Activated naive CD4-positive, alpha-beta T cell treated with anti-CD3 and anti-CD28 coated beads, Interleukin-2, amount 50 U/mL, for 24 hours (primary cell): ENCODE results near the gene PMM2.
A peak's percentile ranks its signal among the peaks of the same experiment; 100 is the strongest.

ENCODE experiments used
- H3K27ac Mint-ChIP-seq: one replicate; pipeline ENCODE4 v1.8.0; 2021; ENCODE audit warnings: mild to moderate bottlenecking, mixed read lengths
- H3K27me3 Mint-ChIP-seq: one replicate; pipeline ENCODE4 v1.8.0; 2021; ENCODE audit warnings: mixed read lengths
- H3K36me3 Mint-ChIP-seq: one replicate; pipeline ENCODE4 v1.8.0; 2021; ENCODE audit warnings: mixed read lengths
- H3K4me1 Mint-ChIP-seq: one replicate; pipeline ENCODE4 v1.8.0; 2021; ENCODE audit warnings: mixed read lengths
- H3K4me3 Mint-ChIP-seq: one replicate; pipeline ENCODE4 v1.8.0; 2021; ENCODE audit warnings: mild to moderate bottlenecking, mixed read lengths
- H3K9me3 Mint-ChIP-seq: one replicate; pipeline ENCODE4 v1.8.0; 2021; ENCODE audit warnings: mixed read lengths

Gene PMM2

DNA sequence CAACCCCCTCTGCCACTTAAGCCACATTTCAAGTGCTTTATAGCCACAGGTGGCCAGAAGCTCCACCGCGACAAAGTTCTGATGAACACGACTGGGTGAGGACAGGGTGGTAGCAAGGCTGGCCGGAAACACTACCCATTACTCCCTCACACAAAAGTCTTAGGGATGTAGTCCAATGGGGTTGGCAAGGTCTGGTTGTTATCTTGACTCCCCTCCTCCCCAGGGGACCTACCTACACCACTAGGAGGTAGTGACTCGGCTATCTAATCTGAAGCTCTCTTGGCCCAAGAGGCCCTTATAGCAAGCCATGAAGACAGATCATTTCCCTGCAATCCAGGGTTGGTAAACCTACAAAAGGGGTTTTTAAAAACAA, 92.9 kb downstream of the PMM2 start:
- no peak overlapping the region for H3K27ac Mint-ChIP-seq
- no peaks in the 10 kb centered on the region for H3K27me3 Mint-ChIP-seq
- H3K4me3 Mint-ChIP-seq, result no peak overlapping the region

DNA sequence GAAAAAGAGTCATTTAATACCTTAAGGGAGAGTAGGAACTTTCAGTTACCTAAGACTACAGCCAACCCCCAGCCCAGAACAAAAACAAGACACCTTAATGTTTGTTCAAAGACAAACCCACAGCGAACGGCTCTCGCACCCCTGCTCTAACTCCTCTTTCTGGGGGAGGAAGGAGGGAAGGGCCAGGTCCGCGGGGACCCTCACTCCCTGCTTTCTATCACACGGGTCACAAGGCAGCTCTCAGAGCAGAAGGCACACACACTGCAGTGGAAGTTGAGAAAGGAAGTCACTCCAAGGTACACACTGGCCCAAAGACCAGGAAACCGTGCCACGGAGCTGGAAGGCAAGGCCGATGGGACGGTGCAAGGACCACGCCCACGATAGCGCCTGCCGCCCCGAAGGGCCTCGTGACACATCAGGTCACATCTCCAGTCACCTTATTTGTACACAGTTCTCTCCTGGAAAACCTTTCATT, 94.5 kb downstream of the PMM2 start:
- Mint-ChIP-seq H3K4me1 (no peaks in the 10 kb centered on the region), H3K4me3 (no peak overlapping the region), H3K36me3 (peaks cover 8% of the 10 kb centered on the region), H3K27me3 (no peaks in the 10 kb centered on the region), H3K9me3 (no peaks in the 10 kb centered on the region), H3K27ac (no peak overlapping the region)

More for the DNA sequence above, 92.9 kb downstream of the PMM2 start:
- H3K36me3 Mint-ChIP-seq, result peaks cover 8% of the 10 kb centered on the region
- no peaks in the 10 kb centered on the region for H3K9me3 Mint-ChIP-seq
- peaks cover 9% of the 10 kb centered on the region for H3K4me1 Mint-ChIP-seq

DNA sequence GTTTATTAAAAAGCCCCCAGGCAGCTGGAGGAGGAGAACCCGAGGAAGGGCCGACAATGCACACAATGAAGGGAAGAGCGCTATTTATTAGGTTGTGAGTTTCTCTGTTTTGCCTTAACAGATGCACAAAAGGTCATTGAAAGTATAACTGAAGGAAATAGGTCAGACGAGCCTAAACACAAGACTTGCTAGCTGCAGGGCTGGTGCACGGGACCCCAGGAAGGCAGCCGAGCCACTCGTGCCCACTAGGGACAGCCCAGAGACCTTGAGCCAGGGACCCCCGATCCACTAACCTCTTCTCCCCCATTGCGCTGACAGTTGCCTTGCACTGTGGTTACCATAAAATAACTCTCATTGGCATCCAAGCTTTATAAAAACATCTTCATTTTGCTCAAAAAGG, 95.8 kb downstream of the PMM2 start:
- Mint-ChIP-seq H3K36me3 (peaks cover 10% of the 10 kb centered on the region), H3K9me3 (no peaks in the 10 kb centered on the region), H3K4me3 (no peak overlapping the region), H3K27me3 (no peaks in the 10 kb centered on the region), H3K4me1 (no peaks in the 10 kb centered on the region), H3K27ac (peak overlapping the region; percentile 46)

DNA sequence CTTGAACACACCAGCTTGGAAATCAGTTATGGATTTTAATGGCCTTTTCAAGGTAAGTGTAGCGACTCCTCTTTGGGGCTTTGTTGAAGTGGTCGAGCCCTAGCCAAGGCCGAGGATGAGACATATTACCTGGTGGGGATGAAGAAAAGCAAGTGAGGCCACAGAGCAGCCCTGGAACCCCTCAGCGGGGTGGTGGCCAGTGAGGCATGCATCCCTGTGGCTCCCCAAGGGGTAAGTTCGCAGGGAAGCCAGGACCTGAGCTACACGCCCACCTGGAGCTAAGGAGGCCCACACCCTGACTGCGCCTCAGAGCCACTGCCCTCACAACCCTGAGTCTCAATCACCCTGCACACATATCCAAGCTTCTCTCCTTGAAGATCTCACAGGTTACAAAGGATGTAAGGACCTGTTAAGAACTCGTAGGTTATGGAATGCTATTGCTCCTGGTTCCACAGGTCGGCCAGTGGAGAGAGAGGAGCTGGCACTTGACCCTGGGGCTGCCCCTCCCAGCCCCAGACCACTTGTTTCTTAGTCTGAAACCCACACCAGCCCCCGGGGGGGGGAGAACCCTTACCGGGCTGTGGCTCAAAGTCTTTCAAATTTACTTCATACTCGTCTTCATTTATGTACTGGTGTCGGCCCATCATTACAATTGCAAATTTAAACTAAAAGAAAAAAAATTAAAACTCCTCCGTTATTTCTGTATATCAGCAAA, 96.5 kb downstream of the PMM2 start:
- H3K4me3 Mint-ChIP-seq, result no peak overlapping the region
- no peaks in the 10 kb centered on the region for H3K4me1 Mint-ChIP-seq
- peak overlapping the region; percentile 51 for H3K27ac Mint-ChIP-seq
- H3K9me3 Mint-ChIP-seq, result no peaks in the 10 kb centered on the region
- H3K27me3 Mint-ChIP-seq, result no peaks in the 10 kb centered on the region
- peaks cover 10% of the 10 kb centered on the region for H3K36me3 Mint-ChIP-seq

DNA sequence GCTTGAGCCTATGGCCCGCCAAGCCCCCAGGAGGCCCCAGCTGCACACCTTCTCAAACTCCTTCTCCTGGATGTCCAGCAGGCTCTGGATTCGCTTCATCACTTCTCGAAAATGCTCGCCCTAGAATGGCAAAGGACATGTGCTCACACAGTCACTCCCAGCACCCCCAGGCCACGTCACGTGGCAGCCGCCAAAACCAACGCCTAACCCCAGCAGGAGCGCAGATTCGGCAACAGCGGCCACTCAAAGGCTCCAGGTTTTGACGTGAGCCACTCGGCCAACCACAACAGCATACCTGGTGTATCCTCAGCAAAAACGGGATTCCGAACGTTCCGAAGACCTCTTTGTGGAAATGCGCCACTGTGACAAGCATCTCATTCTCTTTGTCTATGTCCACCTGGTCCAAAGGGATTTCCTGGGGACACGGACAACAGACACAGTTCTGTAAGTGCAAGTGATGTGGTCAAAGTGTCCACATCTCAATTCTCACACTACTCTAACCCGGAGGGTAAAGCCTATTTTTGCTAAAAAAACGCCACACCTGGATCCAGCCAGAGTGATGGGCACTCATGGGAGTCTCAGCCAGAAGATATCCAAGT, 97.2 kb downstream of the PMM2 start:
- peaks cover 12% of the 10 kb centered on the region for H3K36me3 Mint-ChIP-seq
- H3K4me3 Mint-ChIP-seq, result no peak overlapping the region
- no peaks in the 10 kb centered on the region for H3K9me3 Mint-ChIP-seq
- H3K27ac Mint-ChIP-seq, result peak overlapping the region; percentile 51
- no peaks in the 10 kb centered on the region for H3K4me1 Mint-ChIP-seq
- no peaks in the 10 kb centered on the region for H3K27me3 Mint-ChIP-seq

DNA sequence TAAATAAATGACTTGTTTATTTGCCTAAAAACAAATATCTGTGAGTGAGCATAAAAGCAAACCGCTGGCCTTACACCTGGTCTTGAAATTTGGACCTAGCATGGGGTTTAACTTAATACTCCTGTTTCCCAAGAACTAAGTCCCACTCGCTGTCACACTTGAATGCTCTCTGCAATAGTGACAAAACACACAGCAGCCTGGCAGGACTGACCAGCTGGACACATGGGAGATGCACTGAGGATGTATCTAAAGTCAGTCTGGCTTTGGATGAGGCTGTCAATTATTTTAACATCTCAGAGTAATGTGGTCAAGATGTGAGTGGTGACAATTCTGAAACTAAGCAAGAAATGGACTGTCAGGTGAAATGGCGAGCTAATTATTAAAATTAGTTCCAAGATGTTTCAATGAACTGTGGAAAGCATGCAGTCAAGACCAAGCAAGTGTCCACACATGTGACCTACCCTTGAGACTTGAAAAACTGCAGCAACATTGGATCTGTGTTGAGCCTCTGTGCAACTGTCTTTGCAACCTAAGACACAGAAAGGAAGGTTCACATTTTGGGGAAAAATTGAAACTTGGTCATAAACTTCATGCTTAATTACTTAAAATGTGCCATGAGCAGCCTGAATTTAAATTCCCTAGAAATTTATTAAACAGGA, 101.2 kb downstream of the PMM2 start:
- no peak overlapping the region for H3K4me3 Mint-ChIP-seq
- H3K4me1 Mint-ChIP-seq, result no peaks in the 10 kb centered on the region
- peak overlapping the region; percentile 30 for H3K27ac Mint-ChIP-seq
- no peaks in the 10 kb centered on the region for H3K9me3 Mint-ChIP-seq
- H3K36me3 Mint-ChIP-seq, result peaks cover 14% of the 10 kb centered on the region
- no peaks in the 10 kb centered on the region for H3K27me3 Mint-ChIP-seq
